Suprapubic skin (tissue), 4 donors: Measurements from ENCODE around the gene DENND4C. TPM values are rescaled to one million over a fixed set of nuclear protein-coding genes. Genes with fewer than 3 reads are reported as not detected.
A peak's percentile ranks its signal among the peaks of the same experiment; 100 is the strongest.
"Not testable (repeated sequence)": the region's sequence is repeated elsewhere in the genome, so short reads cannot be mapped to it uniquely, and the experiment has no call there.

Experiments used
- DNase-seq, 2 donors: peaks; one replicate each; pipeline ENCODE4 v3.0.0-alpha.2; 2019; ENCODE audit warnings: low spot score in 2 of 2
- H3K27ac ChIP-seq: fragments of 200-600 bp; sonication (generic); one replicate; pipeline ENCODE4 v1.5.1; 2019
- H3K27me3 ChIP-seq: fragments of 200-600 bp; sonication (generic); one replicate; pipeline ENCODE4 v1.5.1; 2019
- H3K36me3 ChIP-seq: fragments of 200-600 bp; sonication (generic); one replicate; pipeline ENCODE4 v1.5.1; 2019
- H3K4me1 ChIP-seq: fragments of 200-600 bp; sonication (generic); one replicate; pipeline ENCODE4 v1.5.1; 2019
- H3K4me3 ChIP-seq: fragments of 200-600 bp; sonication (generic); one replicate; pipeline ENCODE4 v1.5.1; 2019; ENCODE audit warnings: mild to moderate bottlenecking
- H3K9me3 ChIP-seq: fragments of 200-600 bp; sonication (generic); one replicate; pipeline ENCODE4 v1.5.1; 2019
- EP300 ChIP-seq: sonication (generic); formaldehyde crosslinking; IDR thresholded peaks from one replicate; pipeline ENCODE4 v1.6.1; 2017; ENCODE audit warnings: antibody characterized with exemption
- POLR2A ChIP-seq, 2 donors: fragments of 450-650 bp; IDR thresholded peaks; one replicate each; pipeline ENCODE4 v1.6.1; 2017; ENCODE audit warnings: antibody characterized with exemption in 2 of 2, mild to moderate bottlenecking in 2 of 2, moderate library complexity in 2 of 2
- POLR2AphosphoS5 ChIP-seq, 3 donors: sonication (generic); formaldehyde crosslinking; IDR thresholded peaks; one replicate each; pipeline ENCODE4 v1.6.1; 2017; ENCODE audit warnings: antibody characterized with exemption in 3 of 3
- WGBS: methylation state at CpG from one replicate; pipeline ENCODE4 v1.1.5; 2018; 5-methylcytosine and 5-hydroxymethylcytosine counted together
- total RNA-seq, 4 donors: library from RNA; depleted of rRNA; stranded (reverse); fragments of >200 nt; gene quantifications; one replicate each; pipeline ENCODE4 v1.1.0, GENCODE V29; 2016
- TF ChIP-seq, protein P1 (sequence below), 2 donors: fragments of 200-600 bp in 1 of 2; fragments of 450-650 bp in 1 of 2; sonication (generic) in 1 of 2; IDR thresholded peaks; one replicate each; pipeline ENCODE4 v1.5.1; 2016 to 2019; ENCODE audit warnings: antibody characterized with exemption in 2 of 2, mild to moderate bottlenecking in 1 of 2, moderate library complexity in 1 of 2

DENND4C gene
- total RNA-seq, 4 donors from 2014 or later, result 69.0 to 211 (median 94.8) TPM

DNA sequence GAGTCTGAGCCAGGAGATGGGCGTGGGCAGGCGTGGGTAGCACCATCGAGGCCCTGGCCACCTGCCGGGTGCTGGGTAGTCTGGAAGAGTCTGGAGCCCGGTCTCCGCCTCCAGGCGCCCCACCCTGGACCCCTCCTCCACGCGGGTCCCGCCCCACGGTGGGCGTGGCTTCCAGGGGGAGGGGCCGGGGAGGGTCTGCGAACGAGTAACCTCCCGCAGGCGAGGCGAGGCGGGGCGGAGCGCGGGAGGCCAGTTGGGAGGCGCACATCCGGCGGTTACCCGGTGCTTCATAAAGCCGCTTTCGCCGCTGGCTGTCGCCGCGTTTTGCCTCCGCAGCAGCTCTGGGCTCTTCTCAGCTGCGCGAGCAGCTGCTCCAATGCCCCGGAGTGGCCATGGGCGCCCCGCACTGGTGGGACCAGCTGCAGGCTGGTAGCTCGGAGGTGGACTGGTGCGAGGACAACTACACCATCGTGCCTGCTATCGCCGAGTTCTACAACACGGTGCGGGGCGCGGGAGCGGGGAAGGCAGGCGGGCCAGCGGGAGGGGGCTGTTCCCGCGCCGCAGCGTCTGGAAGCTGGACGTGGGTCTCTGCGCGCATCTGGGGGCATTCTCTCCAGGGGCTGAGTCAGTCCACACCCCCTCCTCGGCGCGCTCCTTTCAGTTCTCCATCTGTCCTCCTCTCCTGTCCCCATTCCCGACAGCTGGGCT is 178.4 kb downstream of the DENND4C start, which contains the start of gene ACER2:
ACER2 (plus strand) TSS at position 317 of the 708 bp plus-strand sequence; CDS start at position 393, 76 bp downstream.
- peak; percentile 94 for DNase-seq
- peak within 1 kb of the TSS; percentile 91 for H3K4me3 ChIP-seq
- H3K36me3 ChIP-seq, result no peaks in the 10 kb centered on the region
- peak; percentile 24 to 62 for TF ChIP-seq POLR2A (IDR thresholded peaks at IDR 0.05)
- no peak for TF ChIP-seq EP300
- peak in 2 of 3 donors; percentile 16 to 65 for TF ChIP-seq POLR2AphosphoS5 (IDR thresholded peaks at IDR 0.05)
- TF ChIP-seq, protein P1, sequence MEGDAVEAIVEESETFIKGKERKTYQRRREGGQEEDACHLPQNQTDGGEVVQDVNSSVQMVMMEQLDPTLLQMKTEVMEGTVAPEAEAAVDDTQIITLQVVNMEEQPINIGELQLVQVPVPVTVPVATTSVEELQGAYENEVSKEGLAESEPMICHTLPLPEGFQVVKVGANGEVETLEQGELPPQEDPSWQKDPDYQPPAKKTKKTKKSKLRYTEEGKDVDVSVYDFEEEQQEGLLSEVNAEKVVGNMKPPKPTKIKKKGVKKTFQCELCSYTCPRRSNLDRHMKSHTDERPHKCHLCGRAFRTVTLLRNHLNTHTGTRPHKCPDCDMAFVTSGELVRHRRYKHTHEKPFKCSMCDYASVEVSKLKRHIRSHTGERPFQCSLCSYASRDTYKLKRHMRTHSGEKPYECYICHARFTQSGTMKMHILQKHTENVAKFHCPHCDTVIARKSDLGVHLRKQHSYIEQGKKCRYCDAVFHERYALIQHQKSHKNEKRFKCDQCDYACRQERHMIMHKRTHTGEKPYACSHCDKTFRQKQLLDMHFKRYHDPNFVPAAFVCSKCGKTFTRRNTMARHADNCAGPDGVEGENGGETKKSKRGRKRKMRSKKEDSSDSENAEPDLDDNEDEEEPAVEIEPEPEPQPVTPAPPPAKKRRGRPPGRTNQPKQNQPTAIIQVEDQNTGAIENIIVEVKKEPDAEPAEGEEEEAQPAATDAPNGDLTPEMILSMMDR (IDR thresholded peaks at IDR 0.05), result no peak
- peak within 1 kb of the TSS; percentile 90 for H3K27ac ChIP-seq
- no peaks in the 10 kb centered on the region for H3K27me3 ChIP-seq
- 0% methylated on average over 36 of the region's 61 CpGs for WGBS
- peaks cover 29% of the 10 kb centered on the region for H3K4me1 ChIP-seq
- no peaks in the 10 kb centered on the region for H3K9me3 ChIP-seq

DNA sequence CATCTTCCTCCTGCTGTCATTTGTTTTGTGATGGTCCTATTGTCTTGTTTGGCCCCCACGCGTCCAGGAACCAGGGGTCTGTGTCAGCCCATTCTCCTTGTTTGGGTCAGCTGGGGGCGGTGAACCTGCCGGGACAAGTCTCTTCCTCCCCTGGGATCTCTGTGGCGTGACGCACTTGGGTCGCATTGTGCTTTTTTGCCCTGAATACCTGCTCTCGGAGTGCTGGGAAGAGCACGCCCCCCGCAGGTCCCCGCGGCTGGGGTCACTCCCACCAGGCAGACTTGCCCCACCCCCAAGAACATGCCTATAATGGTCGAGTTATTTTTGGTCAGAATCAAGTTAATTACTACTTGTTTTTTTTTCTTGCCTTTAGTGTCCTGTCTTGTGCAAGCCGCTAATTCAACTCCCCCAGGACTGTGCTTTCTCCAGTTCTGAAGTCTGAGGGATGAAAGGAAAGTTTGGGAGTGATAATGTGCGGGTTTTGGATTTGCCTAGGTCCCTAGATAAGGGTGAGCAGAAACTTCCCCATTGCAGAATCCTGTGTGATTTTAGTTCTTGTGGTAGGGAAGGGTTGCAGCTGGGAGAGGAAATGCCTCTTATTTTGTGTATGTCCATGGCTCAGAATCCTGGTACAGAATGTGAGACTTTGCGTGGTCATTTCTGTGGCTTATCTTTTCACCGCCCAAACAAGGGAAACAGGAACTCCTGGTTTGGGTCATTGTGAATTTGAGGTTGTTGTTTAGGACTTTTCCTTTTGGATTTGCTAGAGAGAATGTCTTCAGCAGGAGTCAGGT is 179.1 kb downstream of the DENND4C start:
- Histone ChIP-seq H3K4me1 (peaks cover 22% of the 10 kb centered on the region), H3K27ac (peak overlapping the region; percentile 90), H3K27me3 (no peaks in the 10 kb centered on the region), H3K36me3 (no peaks in the 10 kb centered on the region), H3K4me3 (peak overlapping the region; percentile 91), H3K9me3 (no peaks in the 10 kb centered on the region)
- no peak for DNase-seq
- TF ChIP-seq POLR2A (IDR thresholded peaks at IDR 0.05) (no peak), POLR2AphosphoS5 (IDR thresholded peaks at IDR 0.05) (no peak), EP300 (no peak)
- TF ChIP-seq, protein P1 (IDR thresholded peaks at IDR 0.05), result no peak
- WGBS, result 4% methylated on average over 17 of the region's 17 CpGs

- Histone ChIP-seq H3K27me3 (no peaks in the 10 kb centered on the region), H3K4me3 (peak overlapping the region; percentile 91), H3K36me3 (no peaks in the 10 kb centered on the region), H3K9me3 (no peaks in the 10 kb centered on the region), H3K27ac (no peak overlapping the region), H3K4me1 (peaks cover 20% of the 10 kb centered on the region)
- TF ChIP-seq, protein P1 (IDR thresholded peaks at IDR 0.05), result no peak
- TF ChIP-seq POLR2A (IDR thresholded peaks at IDR 0.05), result no peak
- TF ChIP-seq POLR2AphosphoS5 (IDR thresholded peaks at IDR 0.05), result no peak
- TF ChIP-seq EP300, result no peak
- DNase-seq, result no peak
- 96% methylated on average over 2 of the region's 2 CpGs for WGBS
Observed at GRCh38 chr9:19410195-19410503, 179.7 kb downstream of the DENND4C start.

- no peaks in the 10 kb centered on the region for H3K9me3 ChIP-seq
- H3K27ac ChIP-seq, result no peak overlapping the region
- 100% methylated on average over 2 of the region's 2 CpGs for WGBS
- TF ChIP-seq EP300 (no peak), POLR2A (IDR thresholded peaks at IDR 0.05) (no peak), POLR2AphosphoS5 (IDR thresholded peaks at IDR 0.05) (no peak)
- TF ChIP-seq, protein P1 (IDR thresholded peaks at IDR 0.05), result no peak
- H3K4me1 ChIP-seq, result peaks cover 19% of the 10 kb centered on the region
- DNase-seq, result no peak
- H3K4me3 ChIP-seq, result no peak overlapping the region
- no peaks in the 10 kb centered on the region for H3K36me3 ChIP-seq
- H3K27me3 ChIP-seq, result no peaks in the 10 kb centered on the region
Observed at GRCh38 chr9:19410594-19410993, 180.1 kb downstream of the DENND4C start.

- Histone ChIP-seq H3K27me3 (no peaks in the 10 kb centered on the region), H3K27ac (no peak overlapping the region), H3K36me3 (no peaks in the 10 kb centered on the region), H3K4me1 (peaks cover 19% of the 10 kb centered on the region), H3K9me3 (no peaks in the 10 kb centered on the region), H3K4me3 (no peak overlapping the region)
- 83% methylated on average over 8 of the region's 8 CpGs for WGBS
- TF ChIP-seq EP300 (no peak), POLR2AphosphoS5 (IDR thresholded peaks at IDR 0.05) (no peak), POLR2A (IDR thresholded peaks at IDR 0.05) (no peak)
- TF ChIP-seq, protein P1 (IDR thresholded peaks at IDR 0.05), result no peak
- DNase-seq, result no peak
Observed at GRCh38 chr9:19411316-19411715, 180.8 kb downstream of the DENND4C start.

DNA sequence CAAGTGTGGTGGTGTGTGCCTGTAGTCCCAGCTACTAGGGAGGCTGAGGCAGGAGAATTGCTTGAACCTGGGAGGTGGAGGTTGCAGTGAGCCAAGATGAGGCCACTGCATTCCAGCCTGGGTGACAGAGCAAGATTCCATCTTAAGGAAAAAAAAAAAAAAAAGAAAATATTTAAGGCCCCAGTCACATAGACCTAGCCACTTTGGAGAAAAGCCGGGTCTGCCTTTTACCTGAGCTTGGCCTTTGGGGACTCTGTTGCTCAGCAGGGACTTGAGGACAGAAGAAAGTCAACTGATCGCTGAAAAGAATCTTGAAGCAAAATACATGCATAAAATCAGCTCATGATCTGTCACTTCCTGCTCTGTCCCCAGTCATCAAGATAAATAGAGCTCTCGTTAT is 183.0 kb downstream of the DENND4C start:
- H3K36me3 ChIP-seq, H3K9me3 ChIP-seq, DNase-seq, H3K27me3 ChIP-seq, H3K4me3 ChIP-seq, H3K27ac ChIP-seq: not testable (repeated sequence)
- WGBS, result 96% methylated on average over 3 of the region's 3 CpGs
- peaks cover 12% of the 10 kb centered on the region for H3K4me1 ChIP-seq
